K562 (cell line): Measurements from ENCODE around the gene ZFYVE27.

Experiments used
- BRD4 ChIP-seq: fragments of 200-600 bp; sonication (generic); IDR thresholded peaks from 2 replicates; pipeline ENCODE4 v1.6.1; 2017; ENCODE audit warnings: inconsistent platforms
- EZH2 ChIP-seq: IDR thresholded peaks from 2 replicates; pipeline ENCODE4 v1.6.1; 2012; ENCODE audit warnings: low read depth, mild to moderate bottlenecking, inconsistent platforms, low read length, borderline replicate concordance
- SMC3 ChIP-seq: conservative IDR thresholded peaks from 2 replicates; pipeline ENCODE4 v1.6.1; 2011; ENCODE audit warnings: low read depth, low read length, improper control_type of control experiment; ENCODE audit not compliant: insufficient read depth
- STAT5B ChIP-seq: fragments of 250-450 bp; sonication (Bioruptor Pico); IDR thresholded peaks from 2 replicates; pipeline ENCODE4 v1.8.0; 2021; ENCODE audit warnings: mild to moderate bottlenecking, inconsistent platforms
- XRCC5 ChIP-seq: fragments of 200-400 bp; formaldehyde crosslinking; IDR thresholded peaks from 2 replicates; pipeline ENCODE4 v1.6.1; 2017; ENCODE audit warnings: low read depth, mild to moderate bottlenecking, low read length
- ZNF398 ChIP-seq: fragments of 250-450 bp; sonication (Bioruptor Pico); IDR thresholded peaks from 2 replicates; pipeline ENCODE4 v1.8.0; 2021; ENCODE audit warnings: moderate library complexity, mild to moderate bottlenecking, inconsistent platforms

GRCh38 chr10:97717627-97718026 is 19.3 kb upstream of the ZFYVE27 start:
- TF ChIP-seq XRCC5, result no peak
- TF ChIP-seq BRD4, result no peak
- no peak for TF ChIP-seq ZNF398
- no peak for TF ChIP-seq SMC3
- no peak for TF ChIP-seq EZH2
- no peak for TF ChIP-seq STAT5B
